CD8-positive, alpha-beta memory T cell (primary cell): ENCODE results near the gene PACS2. TPM values are rescaled to one million over a fixed set of nuclear protein-coding genes. Genes with fewer than 3 reads are reported as not detected.

ENCODE experiments used
- CTCF ChIA-PET: fragments of 350-600 bp; sonication (Branson Sonifier 250); formaldehyde crosslinking; loops from one replicate; lab custom pipeline; 2021; ENCODE audit warnings: antibody characterized with exemption; lab: Charles Lee
- POLR2A ChIA-PET: fragments of 350-600 bp; sonication (Branson Sonifier 250); formaldehyde crosslinking; loops from one replicate; lab custom pipeline; 2021; ENCODE audit warnings: antibody characterized with exemption; lab: Charles Lee
- DNase-seq, 5 donors: peaks; one replicate each; pipeline versions ENCODE4 v3.0.0 to v3.0.0-alpha.2; 2020 to 2022; ENCODE audit warnings: mixed read lengths in 1 of 5
- H3K27ac ChIP-seq: one replicate; pipeline ENCODE4 v1.7.0; 2013; ENCODE audit warnings: low read depth, mild to moderate bottlenecking, low read length, moderate library complexity
- H3K27me3 ChIP-seq: 2 replicates; pipeline ENCODE4 v1.7.0; 2013; ENCODE audit warnings: low read length, mild to moderate bottlenecking; ENCODE audit not compliant: insufficient read depth, poor library complexity, severe bottlenecking
- H3K36me3 ChIP-seq: 2 replicates; pipeline ENCODE4 v1.7.0; 2013; ENCODE audit warnings: mild to moderate bottlenecking, low read length, moderate library complexity; ENCODE audit not compliant: insufficient read depth
- H3K4me1 ChIP-seq: 2 replicates; pipeline ENCODE4 v1.7.0; 2013; ENCODE audit warnings: mild to moderate bottlenecking, low read length, moderate library complexity; ENCODE audit not compliant: insufficient read depth
- H3K4me3 ChIP-seq: 2 replicates; pipeline ENCODE4 v1.7.0; 2013; ENCODE audit warnings: mild to moderate bottlenecking, low read length
- H3K9me3 ChIP-seq: 2 replicates; pipeline ENCODE4 v1.7.0; 2013; ENCODE audit warnings: mild to moderate bottlenecking, low read length
- H3K27ac Mint-ChIP-seq, 8 donors: one replicate each; pipeline ENCODE4 v1.8.0; 2020 to 2021; ENCODE audit warnings: mixed read lengths in 8 of 8, mild to moderate bottlenecking in 6 of 8, inconsistent platforms in 3 of 8, moderate library complexity in 3 of 8
- H3K27me3 Mint-ChIP-seq, 2 donors: one replicate each; pipeline ENCODE4 v1.8.0; 2020 to 2021; ENCODE audit warnings: mixed read lengths in 2 of 2, mild to moderate bottlenecking in 1 of 2, moderate library complexity in 1 of 2
- H3K36me3 Mint-ChIP-seq, 3 donors: one replicate each; pipeline ENCODE4 v1.8.0; 2020 to 2021; ENCODE audit warnings: mixed read lengths in 3 of 3, inconsistent platforms in 1 of 3, mild to moderate bottlenecking in 1 of 3
- H3K4me1 Mint-ChIP-seq, 3 donors: one replicate each; pipeline ENCODE4 v1.8.0; 2020 to 2021; ENCODE audit warnings: mixed read lengths in 3 of 3, inconsistent platforms in 1 of 3, mild to moderate bottlenecking in 1 of 3
- H3K4me3 Mint-ChIP-seq, 7 donors: one replicate each; pipeline ENCODE4 v1.8.0; 2020 to 2021; ENCODE audit warnings: mixed read lengths in 7 of 7, mild to moderate bottlenecking in 6 of 7, moderate library complexity in 4 of 7, inconsistent platforms in 2 of 7
- H3K9me3 Mint-ChIP-seq, 5 donors: one replicate each; pipeline ENCODE4 v1.8.0; 2020 to 2022; ENCODE audit warnings: mixed read lengths in 5 of 5, mild to moderate bottlenecking in 3 of 5, moderate library complexity in 2 of 5, inconsistent platforms in 1 of 5
- polyA plus RNA-seq: library from polyadenylated mRNA; unstranded; fragments of 300-500 nt; fragmentation: Illumina TruSeq; gene quantifications from one replicate; pipeline ENCODE4 v1.2.3, GENCODE V29; 2021
- total RNA-seq, 2 experiments: library from RNA; stranded (reverse); gene quantifications; one replicate each; pipeline ENCODE4 v1.2.3, GENCODE V29; 2021

PACS2 gene
- total and polyA plus RNA-seq, 3 experiments from 2014 or later: 6.5 to 32.9 (median 31.0) TPM

- Histone ChIP-seq H3K36me3 (no peaks in the 10 kb centered on the region), H3K4me1 (no peaks in the 10 kb centered on the region), H3K9me3 (no peaks in the 10 kb centered on the region), H3K27ac (no peak overlapping the region), H3K4me3 (no peak overlapping the region), H3K27me3 (no peaks in the 10 kb centered on the region)
- peak in 1 of 5 donors; percentile 43 for DNase-seq
- Mint-ChIP-seq H3K27ac (no peak overlapping the region), H3K27me3 (no peaks in the 10 kb centered on the region), H3K36me3 (peaks cover 0 to 15% (median 1%) of the 10 kb centered on the region in 3 donors), H3K9me3 (no peaks in the 10 kb centered on the region), H3K4me3 (no peak overlapping the region), H3K4me1 (no peaks in the 10 kb centered on the region)
- POLR2A ChIA-PET: no interaction called here
- CTCF ChIA-PET: interaction anchor here (1.7 kb wide), 1 partner anchor 13 kb away, joined by 5 read pairs; no protein-coding TSS in a partner anchor
These were observed 69.6 kb downstream of the PACS2 start for GRCh38 chr14:105384041-105384557.

GRCh38 chr14:105384605-105385321 is 70.2 kb downstream of the PACS2 start:
- no peaks in the 10 kb centered on the region for H3K27me3 Mint-ChIP-seq
- no peaks in the 10 kb centered on the region for H3K9me3 Mint-ChIP-seq
- peaks cover 0 to 15% (median 1%) of the 10 kb centered on the region in 3 donors for H3K36me3 Mint-ChIP-seq

GRCh38 chr14:105385322-105385637 is 70.7 kb downstream of the PACS2 start:
- H3K4me1 ChIP-seq: no peaks in the 10 kb centered on the region
- Mint-ChIP-seq H3K27ac (no peak overlapping the region), H3K4me3 (no peak overlapping the region), H3K9me3 (no peaks in the 10 kb centered on the region), H3K4me1 (no peaks in the 10 kb centered on the region), H3K36me3 (peaks cover 0 to 15% (median 1%) of the 10 kb centered on the region in 3 donors), H3K27me3 (no peaks in the 10 kb centered on the region)
- peak in 1 of 5 donors; percentile 45 for DNase-seq
- H3K27me3 ChIP-seq: no peaks in the 10 kb centered on the region
- H3K36me3 ChIP-seq: no peaks in the 10 kb centered on the region
- H3K27ac ChIP-seq: no peak overlapping the region
- ChIA-PET POLR2A (no interaction called here), CTCF (interaction anchor here (1.7 kb wide), 1 partner anchor 15 kb away, joined by 5 read pairs; no protein-coding TSS in a partner anchor)
- H3K4me3 ChIP-seq: no peak overlapping the region
- H3K9me3 ChIP-seq: no peaks in the 10 kb centered on the region

More at GRCh38 chr14:105384605-105385321, 70.2 kb downstream of the PACS2 start:
- Histone ChIP-seq H3K36me3 (no peaks in the 10 kb centered on the region), H3K9me3 (no peaks in the 10 kb centered on the region), H3K27me3 (no peaks in the 10 kb centered on the region), H3K27ac (no peak overlapping the region), H3K4me3 (no peak overlapping the region), H3K4me1 (no peaks in the 10 kb centered on the region)
- Mint-ChIP-seq H3K4me1 (no peaks in the 10 kb centered on the region), H3K27ac (no peak overlapping the region), H3K4me3 (no peak overlapping the region)
- CTCF ChIA-PET: interaction anchor here (1.7 kb wide), 1 partner anchor 14 kb away, joined by 5 read pairs; no protein-coding TSS in a partner anchor
- DNase-seq: peak in 1 of 5 donors; percentile 41
- POLR2A ChIA-PET: no interaction called here

- Histone ChIP-seq H3K4me1 (no peaks in the 10 kb centered on the region), H3K36me3 (no peaks in the 10 kb centered on the region), H3K4me3 (no peak overlapping the region), H3K27ac (no peak overlapping the region), H3K27me3 (no peaks in the 10 kb centered on the region), H3K9me3 (no peaks in the 10 kb centered on the region)
- peaks cover 0 to 15% (median 1%) of the 10 kb centered on the region in 3 donors for H3K36me3 Mint-ChIP-seq
- DNase-seq: no peak
- CTCF ChIA-PET: no interaction called here
- H3K9me3 Mint-ChIP-seq: no peaks in the 10 kb centered on the region
- no peaks in the 10 kb centered on the region for H3K4me1 Mint-ChIP-seq
- no peak overlapping the region for H3K4me3 Mint-ChIP-seq
- H3K27me3 Mint-ChIP-seq: no peaks in the 10 kb centered on the region
- POLR2A ChIA-PET: no interaction called here
- H3K27ac Mint-ChIP-seq: no peak overlapping the region
These were observed 71.3 kb downstream of the PACS2 start for GRCh38 chr14:105385698-105386365.

- H3K9me3 Mint-ChIP-seq: no peaks in the 10 kb centered on the region
- Histone ChIP-seq H3K36me3 (no peaks in the 10 kb centered on the region), H3K27ac (no peak overlapping the region), H3K4me1 (no peaks in the 10 kb centered on the region), H3K4me3 (no peak overlapping the region), H3K9me3 (no peaks in the 10 kb centered on the region), H3K27me3 (no peaks in the 10 kb centered on the region)
- POLR2A ChIA-PET: no interaction called here
- CTCF ChIA-PET: no interaction called here
- H3K4me3 Mint-ChIP-seq: no peak overlapping the region
- H3K27me3 Mint-ChIP-seq: no peaks in the 10 kb centered on the region
- peaks cover 0 to 15% (median 1%) of the 10 kb centered on the region in 3 donors for H3K36me3 Mint-ChIP-seq
- no peak overlapping the region for H3K27ac Mint-ChIP-seq
- no peaks in the 10 kb centered on the region for H3K4me1 Mint-ChIP-seq
- peak in 1 of 5 donors; percentile 44 for DNase-seq
These were observed 72.3 kb downstream of the PACS2 start for GRCh38 chr14:105386581-105387529.

GRCh38 chr14:105387530-105387922 is 73.0 kb downstream of the PACS2 start:
- Histone ChIP-seq H3K27ac (no peak overlapping the region), H3K9me3 (no peaks in the 10 kb centered on the region), H3K27me3 (no peaks in the 10 kb centered on the region), H3K4me3 (no peak overlapping the region), H3K4me1 (no peaks in the 10 kb centered on the region), H3K36me3 (no peaks in the 10 kb centered on the region)
- Mint-ChIP-seq H3K9me3 (no peaks in the 10 kb centered on the region), H3K27ac (no peak overlapping the region), H3K4me3 (no peak overlapping the region), H3K4me1 (no peaks in the 10 kb centered on the region), H3K36me3 (peaks cover 0 to 13% (median 1%) of the 10 kb centered on the region in 3 donors), H3K27me3 (no peaks in the 10 kb centered on the region)
- CTCF ChIA-PET: no interaction called here
- DNase-seq: peak in 1 of 5 donors; percentile 34
- POLR2A ChIA-PET: no interaction called here

GRCh38 chr14:105388110-105388951 is 73.8 kb downstream of the PACS2 start:
- H3K9me3 ChIP-seq: no peaks in the 10 kb centered on the region
- H3K4me3 ChIP-seq: no peak overlapping the region
- Mint-ChIP-seq H3K27me3 (no peaks in the 10 kb centered on the region), H3K27ac (peak overlapping the region in 1 of 8 donors; percentile 54), H3K4me3 (no peak overlapping the region), H3K4me1 (no peaks in the 10 kb centered on the region), H3K9me3 (no peaks in the 10 kb centered on the region), H3K36me3 (peaks cover 0 to 7% (median 1%) of the 10 kb centered on the region in 3 donors)
- H3K4me1 ChIP-seq: no peaks in the 10 kb centered on the region
- no peak overlapping the region for H3K27ac ChIP-seq
- peak in 1 of 5 donors; percentile 45 for DNase-seq
- no peaks in the 10 kb centered on the region for H3K36me3 ChIP-seq
- H3K27me3 ChIP-seq: no peaks in the 10 kb centered on the region
- ChIA-PET POLR2A (no interaction called here), CTCF (interaction anchor here (0.9 to 1.3 kb wide), 2 partner anchors 17 to 102 kb away, joined by 3 to 4 read pairs; no protein-coding TSS in a partner anchor)
